ENCODE measurements around the gene GDI1. TPM values are rescaled to one million over a fixed set of nuclear protein-coding genes. Genes with fewer than 3 reads are reported as not detected.
A peak's percentile ranks its signal among the peaks of the same experiment; 100 is the strongest.
"Not testable (repeated sequence)": the region's sequence is repeated elsewhere in the genome, so short reads cannot be mapped to it uniquely, and the experiment has no call there.

GDI1 gene
- total RNA-seq, 1 donor from 2014 or later = 67.4 TPM

DNA sequence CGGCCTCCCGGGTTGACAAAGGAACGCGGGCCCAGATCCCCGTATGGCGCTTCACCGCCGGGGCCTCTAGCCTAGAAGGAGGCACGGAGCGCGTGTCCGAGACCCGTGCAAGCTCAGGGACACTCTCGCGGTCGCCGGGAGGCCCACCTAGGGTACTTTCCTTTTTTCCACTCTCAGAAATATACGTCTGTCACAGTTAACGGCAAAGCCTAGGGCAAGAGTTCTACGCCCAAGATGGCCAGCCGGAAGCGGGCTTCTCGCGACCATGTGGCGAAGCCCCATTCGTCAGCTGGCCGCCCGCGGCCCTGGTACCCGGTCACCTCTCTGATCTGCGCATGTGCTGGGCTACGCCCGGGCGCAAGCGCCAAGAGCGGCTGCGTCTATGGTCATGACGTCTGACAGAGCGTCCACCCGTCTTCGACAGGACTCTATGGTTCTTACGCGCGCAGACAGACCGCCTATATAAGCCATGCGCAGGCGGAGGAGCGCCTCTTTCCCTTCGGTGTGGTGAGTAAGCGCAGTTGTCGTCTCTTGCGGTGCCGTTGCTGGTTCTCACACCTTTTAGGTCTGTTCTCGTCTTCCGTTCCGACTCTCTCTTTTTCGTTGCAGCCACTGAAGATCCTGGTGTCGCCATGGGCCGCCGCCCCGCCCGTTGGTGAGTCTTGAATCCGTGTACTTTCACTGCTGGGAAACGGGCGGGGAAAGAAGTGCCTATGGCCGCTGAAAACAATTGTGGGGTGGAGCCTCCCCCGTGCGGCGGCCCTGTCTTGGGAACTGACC lies 38.9 kb upstream of the GDI1 start, which contains the start of gene RPL10:
Gene RPL10, plus strand, starts transcription at position 490 of the 780 bp plus-strand sequence. Its CDS starts 143 bp downstream, at position 633.
- no peaks in the 10 kb centered on the region for H3K9me3 ChIP-seq
- peak; percentile 83 to 97 for DNase-seq (ENCODE audit: low spot score in 2 of 2)
- no peak for TF ChIP-seq CTCF (IDR thresholded peaks at IDR 0.05)
- intact Hi-C loops (cut with DNase I) = loop anchor here (1.0 kb wide), 1 partner anchor 137 kb away; no protein-coding TSS in a partner anchor
- H3K4me1 ChIP-seq = peaks cover 0 to 9% of the 10 kb centered on the region in 2 donors
- peaks cover 10 to 16% of the 10 kb centered on the region in 2 donors for H3K36me3 ChIP-seq
- H3K27ac ChIP-seq = peak within 1 kb of the TSS; percentile 94 to 97
- H3K27me3 ChIP-seq = no peaks in the 10 kb centered on the region
- peak within 1 kb of the TSS; percentile 56 to 91 for H3K4me3 ChIP-seq

DNA sequence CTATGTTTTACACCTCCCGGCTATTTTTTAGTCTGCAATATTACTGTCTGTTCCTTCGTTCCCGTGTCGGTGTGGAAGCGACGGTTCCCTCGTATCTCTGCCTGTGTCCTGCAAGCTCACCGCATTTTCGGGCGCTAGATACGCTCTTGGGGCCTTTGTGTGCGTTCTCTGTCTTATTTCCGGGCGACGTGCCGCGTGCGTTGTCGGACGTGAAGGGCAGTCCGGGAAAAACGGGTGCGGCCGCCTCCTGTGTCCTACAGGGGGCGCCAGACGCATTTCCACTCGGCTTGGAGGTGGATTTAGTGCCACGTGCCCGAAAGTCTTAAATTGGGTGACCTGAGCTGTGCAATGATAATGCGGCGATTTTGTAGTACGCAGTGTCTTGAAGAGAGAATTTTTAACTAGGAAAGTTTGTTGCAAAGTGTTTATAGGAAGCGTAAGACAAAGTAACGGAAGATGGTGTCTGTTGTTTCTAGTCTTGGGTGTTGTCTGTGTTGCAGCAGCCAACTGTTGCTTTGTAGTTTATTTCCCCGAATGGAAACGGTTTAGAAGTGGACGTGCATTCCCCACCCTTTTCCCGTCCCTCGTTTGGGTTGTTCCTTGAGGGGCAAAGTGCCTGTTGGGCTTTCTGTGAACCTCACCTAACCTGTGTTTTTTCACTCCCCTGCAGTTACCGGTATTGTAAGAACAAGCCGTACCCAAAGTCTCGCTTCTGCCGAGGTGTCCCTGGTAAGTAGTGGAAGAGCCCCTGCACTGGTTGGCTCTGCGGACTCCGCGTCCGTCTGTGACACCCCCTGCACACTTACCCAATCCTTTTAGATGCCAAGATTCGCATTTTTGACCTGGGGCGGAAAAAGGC lies 38.1 kb upstream of the GDI1 start:
- DNase-seq (ENCODE audit: low spot score in 2 of 2) = peak in 1 of 2 donors; percentile 93
- no peaks in the 10 kb centered on the region for H3K27me3 ChIP-seq
- H3K36me3 ChIP-seq = peaks cover 10 to 16% of the 10 kb centered on the region in 2 donors
- peaks cover 0 to 9% of the 10 kb centered on the region in 2 donors for H3K4me1 ChIP-seq
- peak; percentile 68 to 80 (median 71) for TF ChIP-seq CTCF (IDR thresholded peaks at IDR 0.05)
- intact Hi-C loops (cut with DNase I) = loop anchor here (1.0 kb wide), 1 partner anchor 136 kb away; no protein-coding TSS in a partner anchor
- H3K4me3 ChIP-seq = peak overlapping the region; percentile 56 to 91
- no peaks in the 10 kb centered on the region for H3K9me3 ChIP-seq
- H3K27ac ChIP-seq = peak overlapping the region; percentile 94 to 97

DNA sequence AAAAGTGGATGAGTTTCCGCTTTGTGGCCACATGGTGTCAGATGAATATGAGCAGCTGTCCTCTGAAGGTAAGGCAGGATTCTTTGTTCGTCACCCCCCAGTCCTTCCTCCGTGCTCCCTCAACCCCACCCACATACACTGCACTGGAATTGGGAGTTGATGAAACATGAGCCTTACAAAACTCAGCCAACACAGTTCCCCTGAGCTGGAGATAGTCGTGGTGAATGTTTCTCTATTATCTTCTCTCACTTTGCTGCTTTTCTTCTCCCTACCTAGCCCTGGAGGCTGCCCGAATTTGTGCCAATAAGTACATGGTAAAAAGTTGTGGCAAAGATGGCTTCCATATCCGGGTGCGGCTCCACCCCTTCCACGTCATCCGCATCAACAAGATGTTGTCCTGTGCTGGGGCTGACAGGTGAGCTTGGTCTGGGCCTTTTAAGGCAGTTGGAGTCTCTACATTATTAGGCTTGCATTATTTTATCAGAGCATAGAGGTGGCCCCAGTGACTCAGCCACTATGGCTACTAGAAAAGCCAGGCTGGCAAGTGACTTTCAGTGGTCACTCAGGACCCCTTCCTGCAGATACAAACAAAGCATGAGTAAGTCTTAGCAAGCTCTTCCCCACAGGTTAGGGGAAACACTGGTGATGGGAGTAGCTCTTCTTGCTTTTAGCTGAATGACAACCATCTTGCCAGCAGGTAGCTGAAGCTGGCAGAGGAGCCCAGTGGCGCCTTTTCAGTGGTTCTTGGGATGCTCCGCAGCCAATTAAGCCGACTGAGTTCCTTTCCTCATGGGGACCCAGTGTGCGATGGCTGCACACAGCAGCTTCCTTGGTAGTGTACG lies 37.2 kb upstream of the GDI1 start:
- H3K36me3 ChIP-seq = peaks cover 10 to 16% of the 10 kb centered on the region in 2 donors
- DNase-seq (ENCODE audit: low spot score in 2 of 2) = peak in 1 of 2 donors; percentile 57

DNA sequence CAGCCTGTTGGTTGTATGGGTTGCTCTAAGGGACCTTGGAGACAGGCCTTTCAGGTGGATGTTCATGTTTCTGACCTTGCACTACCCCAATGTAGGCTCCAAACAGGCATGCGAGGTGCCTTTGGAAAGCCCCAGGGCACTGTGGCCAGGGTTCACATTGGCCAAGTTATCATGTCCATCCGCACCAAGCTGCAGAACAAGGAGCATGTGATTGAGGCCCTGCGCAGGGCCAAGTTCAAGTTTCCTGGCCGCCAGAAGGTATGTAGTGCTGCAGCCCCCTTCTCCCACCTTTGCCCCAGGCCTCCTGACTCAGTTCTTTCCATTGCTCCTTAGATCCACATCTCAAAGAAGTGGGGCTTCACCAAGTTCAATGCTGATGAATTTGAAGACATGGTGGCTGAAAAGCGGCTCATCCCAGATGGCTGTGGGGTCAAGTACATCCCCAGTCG lies 36.6 kb upstream of the GDI1 start:
- H3K9me3 ChIP-seq; H3K27me3 ChIP-seq; H3K27ac ChIP-seq; intact Hi-C loops (cut with DNase I); DNase-seq (ENCODE audit: low spot score in 2 of 2); H3K4me1 ChIP-seq: not testable (repeated sequence)
- peaks cover 10 to 19% of the 10 kb centered on the region in 2 donors for H3K36me3 ChIP-seq
- peak overlapping the region in 1 of 2 donors; percentile 91 for H3K4me3 ChIP-seq

More for the DNA sequence above, 37.2 kb upstream of the GDI1 start:
- Histone ChIP-seq H3K9me3 (no peaks in the 10 kb centered on the region), H3K27me3 (no peaks in the 10 kb centered on the region), H3K4me1 (peaks cover 0 to 9% of the 10 kb centered on the region in 2 donors), H3K4me3 (peak overlapping the region; percentile 56 to 91), H3K27ac (peak overlapping the region; percentile 94 to 97)
- intact Hi-C loops (cut with DNase I) = no loop called here
- no peak for TF ChIP-seq CTCF (IDR thresholded peaks at IDR 0.05)

- H3K27me3 ChIP-seq = no peaks in the 10 kb centered on the region
- DNase-seq (ENCODE audit: low spot score in 2 of 2) = peak in 1 of 2 donors; percentile 57
- H3K27ac ChIP-seq = no peak overlapping the region
- peaks cover 10 to 19% of the 10 kb centered on the region in 2 donors for H3K36me3 ChIP-seq
- TF ChIP-seq CTCF (IDR thresholded peaks at IDR 0.05) = no peak
- no peak overlapping the region for H3K4me3 ChIP-seq
- H3K9me3 ChIP-seq = no peaks in the 10 kb centered on the region
- peaks cover 0 to 9% of the 10 kb centered on the region in 2 donors for H3K4me1 ChIP-seq
- intact Hi-C loops (cut with DNase I) = no loop called here
Observed at GRCh38 chrX:154401045-154401799, 35.7 kb upstream of the GDI1 start.

Data from ascending aorta (tissue), 2 donors.